ENCODE measurements around the gene HIBCH. TPM values are rescaled to one million over a fixed set of nuclear protein-coding genes. Genes with fewer than 3 reads are reported as not detected.

The HIBCH gene
- polyA plus RNA-seq, 1 donor, result 46.6 TPM

GRCh38 chr2:190182071-190182524, 137.5 kb downstream of the HIBCH start:
- Histone ChIP-seq H3K4me1 (ENCODE audit: control insufficient read depth, insufficient read depth, low read length) (peaks cover 8% of the 10 kb centered on the region), H3K27ac (ENCODE audit: low read length) (peak overlapping the region; percentile 58), H3K4me3 (ENCODE audit: low read length) (peak overlapping the region; percentile 45), H3K27me3 (ENCODE audit: control insufficient read depth, insufficient read depth, low read length) (no peaks in the 10 kb centered on the region), H3K9me3 (ENCODE audit: control insufficient read depth, low read depth, low read length) (no peaks in the 10 kb centered on the region), H3K36me3 (ENCODE audit: control insufficient read depth, insufficient read depth, low read length) (no peaks in the 10 kb centered on the region)
- WGBS (ENCODE audit: insufficient coverage, low lambda C conversion rate), result 60% methylated on average over 2 of the region's 3 CpGs
- DNase-seq, result no peak

GRCh38 chr2:190181123-190181669, 138.4 kb downstream of the HIBCH start:
- H3K4me1 ChIP-seq (ENCODE audit: control insufficient read depth, insufficient read depth, low read length), result peaks cover 8% of the 10 kb centered on the region
- peak overlapping the region; percentile 58 for H3K27ac ChIP-seq (ENCODE audit: low read length)
- no peaks in the 10 kb centered on the region for H3K9me3 ChIP-seq (ENCODE audit: control insufficient read depth, low read depth, low read length)
- no CpG with 5 or more reads among the region's 11 CpGs for WGBS (ENCODE audit: insufficient coverage, low lambda C conversion rate)
- DNase-seq, result no peak
- H3K4me3 ChIP-seq (ENCODE audit: low read length), result peak overlapping the region; percentile 45
- no peaks in the 10 kb centered on the region for H3K27me3 ChIP-seq (ENCODE audit: control insufficient read depth, insufficient read depth, low read length)
- H3K36me3 ChIP-seq (ENCODE audit: control insufficient read depth, insufficient read depth, low read length), result no peaks in the 10 kb centered on the region

DNA sequence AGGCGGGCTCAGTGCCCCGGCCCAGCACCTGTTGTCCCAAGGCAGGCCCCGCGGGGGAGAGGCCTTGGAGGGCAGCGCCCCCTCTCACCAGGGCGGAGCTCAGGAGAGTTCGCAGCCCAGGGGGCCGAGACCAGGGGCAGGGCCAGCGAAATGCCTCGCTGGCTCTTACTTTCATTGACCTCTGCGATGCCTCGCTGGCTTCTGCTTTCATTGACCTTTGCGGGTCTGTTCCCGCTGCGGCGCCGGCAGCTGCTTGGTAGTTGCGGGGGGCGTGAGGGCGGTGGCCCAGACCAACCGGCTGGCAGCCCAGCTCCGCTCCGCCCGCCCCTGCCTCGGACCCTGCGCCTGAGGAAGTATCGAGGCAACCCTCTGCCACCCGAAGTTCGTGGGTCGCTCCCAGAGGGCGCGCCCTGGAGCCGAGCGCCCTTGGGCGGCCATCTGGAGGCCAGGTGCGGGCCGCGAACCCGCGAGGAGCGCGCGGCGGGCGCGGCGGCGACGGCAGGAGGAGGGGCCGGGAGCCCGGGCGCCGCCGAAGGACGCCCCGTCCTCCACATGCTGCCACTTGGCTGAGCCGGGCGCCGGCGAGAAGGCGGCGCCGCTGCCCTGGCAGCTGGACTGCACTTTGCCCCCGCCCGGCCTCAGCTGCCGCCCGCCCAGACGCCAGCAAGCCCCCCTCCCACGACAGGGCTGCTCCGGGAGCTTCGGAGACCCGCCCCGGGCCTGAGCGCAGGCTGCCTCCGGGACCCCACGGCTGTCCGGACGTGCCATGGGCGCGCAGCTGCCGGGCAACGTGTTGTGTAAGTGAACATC, 139.1 kb downstream of the HIBCH start:
- Histone ChIP-seq H3K36me3 (ENCODE audit: control insufficient read depth, insufficient read depth, low read length) (no peaks in the 10 kb centered on the region), H3K27ac (ENCODE audit: low read length) (peak overlapping the region; percentile 89), H3K4me1 (ENCODE audit: control insufficient read depth, insufficient read depth, low read length) (peaks cover 8% of the 10 kb centered on the region), H3K27me3 (ENCODE audit: control insufficient read depth, insufficient read depth, low read length) (no peaks in the 10 kb centered on the region), H3K9me3 (ENCODE audit: control insufficient read depth, low read depth, low read length) (no peaks in the 10 kb centered on the region), H3K4me3 (ENCODE audit: low read length) (peak overlapping the region; percentile 45)
- DNase-seq, result peak; percentile 76 to 87
- WGBS (ENCODE audit: insufficient coverage, low lambda C conversion rate), result no CpG with 5 or more reads among the region's 82 CpGs

DNA sequence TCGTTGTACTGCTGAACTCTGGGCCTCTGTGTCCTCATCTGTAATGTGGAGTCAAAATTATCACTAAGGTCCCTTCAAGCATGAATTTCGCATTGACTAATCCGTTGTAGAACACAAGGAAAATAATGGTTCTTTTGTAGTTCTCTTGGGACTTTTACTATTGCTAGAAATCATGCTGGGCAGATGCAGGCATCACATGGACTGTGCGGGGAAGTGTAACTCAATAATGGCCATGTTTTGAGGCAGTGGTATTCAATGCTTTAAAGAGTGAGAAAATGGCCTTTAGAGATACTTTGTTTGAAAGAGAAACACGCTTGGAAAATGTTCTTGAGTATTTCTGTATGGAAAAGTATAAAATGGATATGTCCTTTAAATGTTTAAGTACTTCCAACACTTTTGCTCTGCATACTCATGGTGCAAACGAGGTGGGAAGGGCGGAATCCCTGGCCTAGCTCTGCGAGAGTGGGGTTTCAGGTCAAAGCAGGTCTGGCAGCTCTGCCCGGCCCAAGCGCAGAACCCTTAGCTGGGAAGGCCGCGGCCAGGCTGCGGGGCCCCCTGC, 139.8 kb downstream of the HIBCH start:
- Histone ChIP-seq H3K27ac (ENCODE audit: low read length) (peak overlapping the region; percentile 89), H3K27me3 (ENCODE audit: control insufficient read depth, insufficient read depth, low read length) (no peaks in the 10 kb centered on the region), H3K36me3 (ENCODE audit: control insufficient read depth, insufficient read depth, low read length) (no peaks in the 10 kb centered on the region), H3K4me1 (ENCODE audit: control insufficient read depth, insufficient read depth, low read length) (peaks cover 8% of the 10 kb centered on the region), H3K9me3 (ENCODE audit: control insufficient read depth, low read depth, low read length) (no peaks in the 10 kb centered on the region), H3K4me3 (ENCODE audit: low read length) (peak overlapping the region; percentile 45)
- 50% methylated on average over 1 of the region's 13 CpGs for WGBS (ENCODE audit: insufficient coverage, low lambda C conversion rate)
- DNase-seq, result no peak

- DNase-seq, result no peak
- no peaks in the 10 kb centered on the region for H3K9me3 ChIP-seq (ENCODE audit: control insufficient read depth, low read depth, low read length)
- no CpG with 5 or more reads among the region's 11 CpGs for WGBS (ENCODE audit: insufficient coverage, low lambda C conversion rate)
- H3K27me3 ChIP-seq (ENCODE audit: control insufficient read depth, insufficient read depth, low read length), result no peaks in the 10 kb centered on the region
- H3K36me3 ChIP-seq (ENCODE audit: control insufficient read depth, insufficient read depth, low read length), result no peaks in the 10 kb centered on the region
- no peak overlapping the region for H3K4me3 ChIP-seq (ENCODE audit: low read length)
- H3K4me1 ChIP-seq (ENCODE audit: control insufficient read depth, insufficient read depth, low read length), result peaks cover 3% of the 10 kb centered on the region
- H3K27ac ChIP-seq (ENCODE audit: low read length), result no peak overlapping the region
Observed at GRCh38 chr2:190178066-190178722, 141.4 kb downstream of the HIBCH start.

DNA sequence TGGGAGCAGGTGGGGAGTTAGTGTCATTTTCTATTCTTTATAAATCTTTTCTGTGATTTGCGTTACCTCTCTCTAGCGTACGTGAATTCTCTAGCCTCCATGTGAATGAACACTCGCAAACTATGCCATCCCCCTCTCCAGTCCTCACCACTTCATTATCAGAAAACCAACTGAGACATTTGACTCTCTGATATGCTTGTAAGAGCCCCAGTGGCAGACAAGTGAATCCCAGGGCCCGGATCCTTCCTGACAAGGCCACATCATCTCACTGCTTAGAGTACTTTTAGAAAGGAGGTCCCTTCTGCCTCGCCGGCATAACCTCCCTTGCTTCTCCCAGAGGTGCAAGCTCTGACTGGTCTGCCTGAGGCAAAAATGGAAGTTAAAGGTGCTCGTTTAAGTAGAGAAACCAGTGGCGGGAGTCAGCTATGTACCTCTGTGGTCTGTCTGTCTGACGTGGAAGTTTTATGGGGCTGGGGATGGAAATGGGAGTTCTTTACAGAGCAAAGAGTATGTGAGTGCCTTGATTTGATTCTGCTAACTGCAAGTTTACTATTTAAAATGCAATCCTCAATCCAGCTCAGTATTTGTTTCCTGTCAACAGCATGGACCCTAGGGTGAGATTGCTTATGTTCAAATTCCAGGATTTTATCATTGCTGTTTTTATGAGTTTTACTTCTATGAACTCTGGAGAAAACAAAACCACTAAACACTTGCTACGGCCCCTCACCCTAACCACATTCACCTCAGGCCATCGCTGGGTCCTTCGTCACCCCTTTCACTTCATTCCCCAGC, 142.2 kb downstream of the HIBCH start:
- Histone ChIP-seq H3K36me3 (ENCODE audit: control insufficient read depth, insufficient read depth, low read length) (no peaks in the 10 kb centered on the region), H3K4me3 (ENCODE audit: low read length) (no peak overlapping the region), H3K27me3 (ENCODE audit: control insufficient read depth, insufficient read depth, low read length) (no peaks in the 10 kb centered on the region), H3K27ac (ENCODE audit: low read length) (no peak overlapping the region), H3K4me1 (ENCODE audit: control insufficient read depth, insufficient read depth, low read length) (peaks cover 4% of the 10 kb centered on the region), H3K9me3 (ENCODE audit: control insufficient read depth, low read depth, low read length) (no peaks in the 10 kb centered on the region)
- DNase-seq, result no peak
- 93% methylated on average over 3 of the region's 13 CpGs for WGBS (ENCODE audit: insufficient coverage, low lambda C conversion rate)

GRCh38 chr2:190173392-190173791, 146.2 kb downstream of the HIBCH start:
- Histone ChIP-seq H3K36me3 (ENCODE audit: control insufficient read depth, insufficient read depth, low read length) (no peaks in the 10 kb centered on the region), H3K27me3 (ENCODE audit: control insufficient read depth, insufficient read depth, low read length) (no peaks in the 10 kb centered on the region), H3K9me3 (ENCODE audit: control insufficient read depth, low read depth, low read length) (no peaks in the 10 kb centered on the region), H3K27ac (ENCODE audit: low read length) (no peak overlapping the region), H3K4me3 (ENCODE audit: low read length) (no peak overlapping the region), H3K4me1 (ENCODE audit: control insufficient read depth, insufficient read depth, low read length) (peaks cover 16% of the 10 kb centered on the region)
- no peak for DNase-seq
- 100% methylated on average over 1 of the region's 4 CpGs for WGBS (ENCODE audit: insufficient coverage, low lambda C conversion rate)

- peak; percentile 42 to 61 for DNase-seq
- Histone ChIP-seq H3K27ac (ENCODE audit: low read length) (peak overlapping the region; percentile 38), H3K4me1 (ENCODE audit: control insufficient read depth, insufficient read depth, low read length) (peaks cover 16% of the 10 kb centered on the region), H3K4me3 (ENCODE audit: low read length) (no peak overlapping the region), H3K27me3 (ENCODE audit: control insufficient read depth, insufficient read depth, low read length) (no peaks in the 10 kb centered on the region), H3K9me3 (ENCODE audit: control insufficient read depth, low read depth, low read length) (peaks cover 8% of the 10 kb centered on the region), H3K36me3 (ENCODE audit: control insufficient read depth, insufficient read depth, low read length) (no peaks in the 10 kb centered on the region)
- no CpG with 5 or more reads among the region's 2 CpGs for WGBS (ENCODE audit: insufficient coverage, low lambda C conversion rate)
Observed at GRCh38 chr2:190170673-190171072, 149.0 kb downstream of the HIBCH start.

- WGBS (ENCODE audit: insufficient coverage, low lambda C conversion rate), result 100% methylated on average over 1 of the region's 5 CpGs
- Histone ChIP-seq H3K36me3 (ENCODE audit: control insufficient read depth, insufficient read depth, low read length) (no peaks in the 10 kb centered on the region), H3K9me3 (ENCODE audit: control insufficient read depth, low read depth, low read length) (peaks cover 14% of the 10 kb centered on the region), H3K27me3 (ENCODE audit: control insufficient read depth, insufficient read depth, low read length) (no peaks in the 10 kb centered on the region), H3K27ac (ENCODE audit: low read length) (no peak overlapping the region), H3K4me1 (ENCODE audit: control insufficient read depth, insufficient read depth, low read length) (peaks cover 16% of the 10 kb centered on the region), H3K4me3 (ENCODE audit: low read length) (no peak overlapping the region)
- DNase-seq, result no peak
Observed at GRCh38 chr2:190169221-190170072, 150.2 kb downstream of the HIBCH start.

Data from large intestine (tissue), 3 donors.